Endothelial cell of umbilical vein (primary cell): Measurements from ENCODE around the gene ALDH8A1. TPM values are rescaled to one million over a fixed set of nuclear protein-coding genes. Genes with fewer than 3 reads are reported as not detected.

Experiments used
- BruUV-seq: library from RNA; stranded (reverse); fragments of 400-500 nt; replicated peaks from 2 replicates; lab custom pipeline; 2021; lab: Mats Ljungman, UMichigan
- CTCF ChIA-PET: fragments of 300-600, 350-600 bp; sonication (Branson Sonifier 250); formaldehyde crosslinking; loops from one replicate; lab custom pipeline; 2021; ENCODE audit warnings: antibody characterized with exemption, inconsistent platforms; lab: Charles Lee
- POLR2A ChIA-PET: fragments of 300-600, 350-600 bp; sonication (Branson Sonifier 250); formaldehyde crosslinking; loops from one replicate; lab custom pipeline; 2021; ENCODE audit warnings: antibody characterized with exemption, inconsistent platforms; lab: Charles Lee
- DNase-seq: peaks from one replicate; pipeline ENCODE4 v3.0.0-alpha.2; 2011; ENCODE audit warnings: low read depth, low spot score
- FAIRE-seq: peaks from 2 replicates; lab custom pipeline; 2011; peaks lifted over from hg19 to GRCh38; lab: Jason Lieb, UNC
- H2AFZ ChIP-seq: 2 replicates; pipeline ENCODE4 v1.6.0; 2012; ENCODE audit warnings: low read depth, low read length, control low read depth, inconsistent platforms
- H3K27ac ChIP-seq: 2 replicates; pipeline ENCODE4 v1.5.1; 2011; ENCODE audit warnings: low read depth, mild to moderate bottlenecking, control low read depth, low read length, moderate library complexity; ENCODE audit not compliant: insufficient read depth
- H3K27me3 ChIP-seq, 2 experiments: 2 replicates each; pipeline versions ENCODE4 v1.6.0 to v1.6.1; 2011; ENCODE audit warnings: low read length in 2 of 2, mixed read lengths in 1 of 2; ENCODE audit not compliant: control insufficient read depth in 2 of 2, insufficient read depth in 2 of 2
- H3K36me3 ChIP-seq, 2 experiments: 2 replicates in 1 of 2; 3 replicates in 1 of 2; pipeline ENCODE4 v1.5.1; 2011; ENCODE audit warnings: low read length in 2 of 2, mild to moderate bottlenecking in 1 of 2, moderate library complexity in 1 of 2; ENCODE audit not compliant: control insufficient read depth in 2 of 2, insufficient read depth in 2 of 2; ENCODE audit errors: extremely low read depth in 1 of 2
- H3K4me1 ChIP-seq: 3 replicates; pipeline ENCODE4 v1.5.1; 2011; ENCODE audit warnings: mild to moderate bottlenecking, low read length; ENCODE audit not compliant: control insufficient read depth, insufficient read depth; ENCODE audit errors: extremely low read depth
- H3K4me2 ChIP-seq: 2 replicates; pipeline ENCODE4 v1.6.1; 2011; ENCODE audit warnings: low read length, control low read depth, mixed read lengths; ENCODE audit not compliant: insufficient read depth
- H3K4me3 ChIP-seq, 3 experiments: fragments of 200-600 bp in 1 of 3; sonication (generic), shearing (Covaris generic) in 1 of 3; replicated peaks in 1 of 3; 2 replicates each; pipeline ENCODE4 v1.5.1; 2011 to 2016; ENCODE audit warnings: control low read depth in 3 of 3, low read length in 3 of 3, mild to moderate bottlenecking in 2 of 3, inconsistent platforms in 1 of 3, low read depth in 1 of 3, moderate library complexity in 1 of 3; ENCODE audit not compliant: insufficient read depth in 1 of 3
- H3K79me2 ChIP-seq: 2 replicates; pipeline ENCODE4 v1.6.0; 2012; ENCODE audit warnings: low read length, inconsistent platforms; ENCODE audit not compliant: control insufficient read depth, insufficient read depth
- H3K9ac ChIP-seq: replicated peaks from 2 replicates; pipeline ENCODE3; 2011; ENCODE audit warnings: low read length, control low read depth; ENCODE audit not compliant: insufficient read depth; ENCODE audit errors: extremely low read depth
- H3K9me1 ChIP-seq: replicated peaks from 3 replicates; pipeline ENCODE4 v1.6.0; 2011; ENCODE audit warnings: mild to moderate bottlenecking, low read length; ENCODE audit not compliant: control insufficient read depth, insufficient read depth; ENCODE audit errors: extremely low read depth
- H3K9me3 ChIP-seq: replicated peaks from 2 replicates; pipeline ENCODE4 v1.5.1; 2012; ENCODE audit warnings: low read length, inconsistent platforms; ENCODE audit not compliant: control insufficient read depth, insufficient read depth
- H4K20me1 ChIP-seq: replicated peaks from 2 replicates; pipeline ENCODE3; 2011; ENCODE audit warnings: mild to moderate bottlenecking, low read length; ENCODE audit not compliant: control insufficient read depth, insufficient read depth; ENCODE audit errors: extremely low read depth
- EZH2 ChIP-seq: IDR thresholded peaks from 2 replicates; pipeline ENCODE4 v1.6.1; 2012; ENCODE audit warnings: borderline replicate concordance, low read depth, mild to moderate bottlenecking, moderate library complexity, low read length, inconsistent platforms; ENCODE audit not compliant: severe bottlenecking
- FOS ChIP-seq: IDR thresholded peaks from 2 replicates; pipeline ENCODE4 v1.6.1; 2011; ENCODE audit warnings: mild to moderate bottlenecking, low read length, moderate library complexity, borderline replicate concordance; ENCODE audit not compliant: insufficient read depth
- GATA2 ChIP-seq: IDR thresholded peaks from 2 replicates; pipeline ENCODE4 v1.7.0; 2011; ENCODE audit warnings: low read depth, mild to moderate bottlenecking, moderate library complexity, mixed read lengths, low read length; ENCODE audit not compliant: insufficient read length, insufficient read depth
- JUN ChIP-seq: IDR thresholded peaks from 2 replicates; pipeline ENCODE4 v1.6.1; 2011; ENCODE audit warnings: borderline replicate concordance, low read depth; ENCODE audit not compliant: insufficient read length, insufficient read depth
- MYC ChIP-seq: IDR thresholded peaks from one replicate; pipeline ENCODE4 v1.6.1; 2011; ENCODE audit warnings: mild to moderate bottlenecking, low read depth, low read length
- POLR2A ChIP-seq: IDR thresholded peaks from 2 replicates; pipeline ENCODE4 v1.6.1; 2012; ENCODE audit warnings: low read depth, mild to moderate bottlenecking, control low read depth, low read length
- POLR2AphosphoS5 ChIP-seq: IDR thresholded peaks from 2 replicates; pipeline ENCODE4 v1.6.1; 2012; ENCODE audit warnings: low read depth, mild to moderate bottlenecking, control low read depth, low read length, moderate library complexity; ENCODE audit not compliant: insufficient read depth
- dilution Hi-C: fragments of 300-500 bp; cut with MboI; formaldehyde crosslinking; loops from one replicate; pipeline ENCODE4 v1.15.0; 2019; ENCODE audit warnings: low sequenced_read_pairs; ENCODE audit not compliant: extremely low pct_ligation_motif_present
- intact Hi-C: fragments of 100-400 bp; cut with micrococcal nuclease; formaldehyde crosslinking; loops from one replicate; pipeline ENCODE4 v1.10.0; 2022
- polyA plus RNA-seq, 4 experiments: library from polyadenylated mRNA; depleted of rRNA in 3 of 4; stranded (reverse) in 3 of 4; unstranded in 1 of 4; fragments of >200 nt; gene quantifications; 2 replicates each; pipeline versions ENCODE4 v1.2.1 to v1.2.3, GENCODE V29; 2011 to 2012; ENCODE audit warnings: missing spikeins in 1 of 4
- total RNA-seq: library from RNA; stranded (reverse); gene quantifications from 2 replicates; pipeline ENCODE4 v1.2.3, GENCODE V29; 2021
- TF ChIP-seq, protein P1 (sequence below), 2 donors: IDR thresholded peaks; 1 replicate in 1 of 2; 2 replicates in 1 of 2; pipeline ENCODE4 v1.5.1; 2011; ENCODE audit warnings: low read length in 2 of 2, mild to moderate bottlenecking in 2 of 2, moderate library complexity in 2 of 2, control low read depth in 1 of 2, inconsistent platforms in 1 of 2, low read depth in 1 of 2; ENCODE audit not compliant: insufficient read depth in 1 of 2; ENCODE audit errors: extremely low read depth in 1 of 2
- TF ChIP-seq, protein P2 (sequence below): IDR thresholded peaks from 2 replicates; pipeline ENCODE4 v1.6.1; 2011; ENCODE audit not compliant: insufficient read depth, insufficient read length

ALDH8A1 gene
- total and polyA plus RNA-seq, 2 donors (not counting 3 experiments of a cell fraction or from before 2014, with no cell fraction given) = 0.08 to 0.95 TPM

DNA sequence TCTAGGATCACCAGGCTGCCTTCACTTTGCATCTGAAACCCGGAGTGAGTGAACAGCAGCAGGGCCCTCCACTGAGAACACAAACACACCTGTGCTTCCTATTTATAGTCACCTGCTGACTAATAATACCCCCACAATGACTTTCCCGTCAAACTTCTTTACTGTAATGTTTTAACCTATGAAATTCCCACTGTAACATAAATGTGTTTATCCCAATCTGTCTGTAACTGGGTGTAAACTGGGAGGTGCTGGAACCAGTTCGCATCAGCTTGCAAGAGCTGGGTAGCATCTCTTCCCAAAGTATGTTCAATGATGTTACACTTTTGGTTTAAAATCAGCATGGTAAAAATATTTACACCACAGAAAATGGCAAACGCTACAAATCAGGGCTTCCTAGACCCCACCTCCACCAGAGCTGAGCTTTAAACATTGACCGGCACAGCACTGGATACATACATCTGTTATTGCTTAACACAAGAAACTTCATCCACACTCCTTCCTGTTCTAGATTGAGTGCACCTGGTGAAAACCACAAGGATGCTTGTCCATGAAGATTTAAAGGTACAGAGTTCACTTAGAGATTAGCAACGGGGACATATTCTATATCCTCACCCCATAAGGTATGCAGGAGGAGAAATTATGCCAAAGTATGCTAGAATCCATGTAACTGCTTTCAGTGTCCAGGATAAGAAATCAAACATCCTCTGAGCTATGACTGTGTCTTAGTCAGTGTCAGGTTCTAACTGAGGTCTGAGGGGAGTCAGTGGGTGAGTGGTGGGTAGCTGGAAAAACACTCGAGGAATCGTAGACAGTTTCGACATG, 79.0 kb downstream of the ALDH8A1 start:
- no peak overlapping the region for H3K4me3 ChIP-seq
- no TSS peak for BruUV-seq
- H4K20me1 ChIP-seq = no peaks in the 10 kb centered on the region
- H3K4me2 ChIP-seq = no peak overlapping the region
- dilution Hi-C loops (no loop called here), intact Hi-C loops (no loop called here)
- no peaks in the 10 kb centered on the region for H3K36me3 ChIP-seq
- H3K9ac ChIP-seq = no peak overlapping the region
- no peaks in the 10 kb centered on the region for H3K4me1 ChIP-seq
- no peak overlapping the region for H2AFZ ChIP-seq
- no peaks in the 10 kb centered on the region for H3K9me3 ChIP-seq
- H3K9me1 ChIP-seq = no peaks in the 10 kb centered on the region
- ChIA-PET POLR2A (no interaction called here), CTCF (interaction anchor here (1.0 to 3.3 kb wide), 2 partner anchors 11 to 759 kb away, joined by 3 to 12 read pairs; no protein-coding TSS in a partner anchor)
- no peaks in the 10 kb centered on the region for H3K79me2 ChIP-seq
- FAIRE-seq (no peak), DNase-seq (no peak)
- H3K27me3 ChIP-seq = no peaks in the 10 kb centered on the region
- no peak overlapping the region for H3K27ac ChIP-seq
- TF ChIP-seq, protein P1, sequence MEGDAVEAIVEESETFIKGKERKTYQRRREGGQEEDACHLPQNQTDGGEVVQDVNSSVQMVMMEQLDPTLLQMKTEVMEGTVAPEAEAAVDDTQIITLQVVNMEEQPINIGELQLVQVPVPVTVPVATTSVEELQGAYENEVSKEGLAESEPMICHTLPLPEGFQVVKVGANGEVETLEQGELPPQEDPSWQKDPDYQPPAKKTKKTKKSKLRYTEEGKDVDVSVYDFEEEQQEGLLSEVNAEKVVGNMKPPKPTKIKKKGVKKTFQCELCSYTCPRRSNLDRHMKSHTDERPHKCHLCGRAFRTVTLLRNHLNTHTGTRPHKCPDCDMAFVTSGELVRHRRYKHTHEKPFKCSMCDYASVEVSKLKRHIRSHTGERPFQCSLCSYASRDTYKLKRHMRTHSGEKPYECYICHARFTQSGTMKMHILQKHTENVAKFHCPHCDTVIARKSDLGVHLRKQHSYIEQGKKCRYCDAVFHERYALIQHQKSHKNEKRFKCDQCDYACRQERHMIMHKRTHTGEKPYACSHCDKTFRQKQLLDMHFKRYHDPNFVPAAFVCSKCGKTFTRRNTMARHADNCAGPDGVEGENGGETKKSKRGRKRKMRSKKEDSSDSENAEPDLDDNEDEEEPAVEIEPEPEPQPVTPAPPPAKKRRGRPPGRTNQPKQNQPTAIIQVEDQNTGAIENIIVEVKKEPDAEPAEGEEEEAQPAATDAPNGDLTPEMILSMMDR (IDR thresholded peaks at IDR 0.05; ENCODE audit: extremely low read depth in 1 of 2, insufficient read depth in 1 of 2, low read depth in 1 of 2, low read length in 2 of 2) = no peak
- TF ChIP-seq POLR2AphosphoS5 (no peak), POLR2A (no peak), EZH2 (no peak), JUN (no peak), FOS (no peak), MYC (no peak), GATA2 (no peak)
- TF ChIP-seq, protein P2, sequence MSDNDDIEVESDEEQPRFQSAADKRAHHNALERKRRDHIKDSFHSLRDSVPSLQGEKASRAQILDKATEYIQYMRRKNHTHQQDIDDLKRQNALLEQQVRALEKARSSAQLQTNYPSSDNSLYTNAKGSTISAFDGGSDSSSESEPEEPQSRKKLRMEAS = no peak
